ENCODE data around the gene BACH1. TPM values are rescaled to one million over a fixed set of nuclear protein-coding genes. Genes with fewer than 3 reads are reported as not detected.

BACH1 gene
- total and polyA plus RNA-seq, 2 donors (not counting 3 experiments of a cell fraction or from before 2014, with no cell fraction given) = 7.2 to 28.8 TPM

DNA sequence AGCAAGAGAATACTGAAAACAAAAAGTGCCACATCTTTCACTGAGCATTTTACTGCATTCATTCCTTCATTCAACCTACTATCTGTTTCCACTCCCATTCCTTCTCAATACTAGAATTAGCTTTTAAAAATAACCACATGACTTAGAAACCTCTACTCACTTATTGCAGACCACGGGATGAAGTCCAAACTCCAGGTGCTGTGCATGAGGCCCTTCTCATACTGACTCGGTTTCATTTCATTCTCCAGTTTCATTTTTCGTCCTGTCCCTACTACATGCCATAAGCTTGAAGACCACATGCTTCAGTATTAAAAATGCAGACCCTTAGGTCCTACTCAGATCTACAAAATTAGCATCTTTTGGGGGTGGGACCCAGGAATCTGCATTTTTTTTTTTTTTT, 2.3 kb upstream of the BACH1 start:
- Histone ChIP-seq H3K9me1 (replicated peaks; ENCODE audit: control insufficient read depth, extremely low read depth, insufficient read depth, low read length) (no peaks in the 10 kb centered on the region), H3K9ac (replicated peaks; ENCODE audit: extremely low read depth, insufficient read depth, low read length) (no peak overlapping the region), H3K27ac (ENCODE audit: insufficient read depth, low read depth, low read length) (no peak overlapping the region), H2AFZ (ENCODE audit: low read depth, low read length) (no peak overlapping the region), H4K20me1 (replicated peaks; ENCODE audit: control insufficient read depth, extremely low read depth, insufficient read depth, low read length) (peaks cover 4% of the 10 kb centered on the region), H3K36me3 (ENCODE audit: control insufficient read depth in 2 of 2, extremely low read depth in 1 of 2, insufficient read depth in 2 of 2, low read length in 2 of 2) (no peaks in the 10 kb centered on the region), H3K27me3 (ENCODE audit: control insufficient read depth in 2 of 2, insufficient read depth in 2 of 2, low read length in 2 of 2) (no peaks in the 10 kb centered on the region), H3K4me2 (ENCODE audit: insufficient read depth, low read length) (no peak overlapping the region), H3K4me1 (ENCODE audit: control insufficient read depth, extremely low read depth, insufficient read depth, low read length) (peaks cover 15% of the 10 kb centered on the region), H3K79me2 (ENCODE audit: control insufficient read depth, insufficient read depth, low read length) (peaks cover 20% of the 10 kb centered on the region), H3K9me3 (replicated peaks; ENCODE audit: control insufficient read depth, insufficient read depth, low read length) (no peaks in the 10 kb centered on the region), H3K4me3 (replicated peaks in 1 of 3; ENCODE audit: insufficient read depth in 1 of 3, low read depth in 1 of 3, low read length in 3 of 3) (no peak overlapping the region)
- FAIRE-seq (no peak), DNase-seq (ENCODE audit: low read depth, low spot score) (no peak)
- TF ChIP-seq MYC (IDR thresholded peaks at IDR 0.05; ENCODE audit: low read depth, low read length) = no peak
- BruUV-seq (replicated peaks) = no TSS peak
- intact Hi-C loops (cut with micrococcal nuclease) (loop anchor here (5.0 kb wide), 1 partner anchor 224 kb away; the partner anchor contains the start of gene CCT8), dilution Hi-C loops (cut with MboI; ENCODE audit: extremely low pct_ligation_motif_present, low sequenced_read_pairs) (no loop called here)
- ChIA-PET CTCF (interaction anchor here (0.7 to 0.8 kb wide), 3 partner anchors 52 to 131 kb away, joined by 3 read pairs; no protein-coding TSS in a partner anchor), POLR2A (no interaction called here)

GRCh38 chr21:29297483-29298347, 1.0 kb upstream of the BACH1 start:
- CTCF ChIA-PET = interaction anchor here (0.6 to 6.4 kb wide), 12 partner anchors 8 to 206 kb away, joined by 3 to 53 read pairs (median 4); no protein-coding TSS in a partner anchor

More at GRCh38 chr21:29297483-29298347, 1.0 kb upstream of the BACH1 start:
- dilution Hi-C loops (cut with MboI; ENCODE audit: extremely low pct_ligation_motif_present, low sequenced_read_pairs) (no loop called here), intact Hi-C loops (cut with micrococcal nuclease) (loop anchor here (1.0 to 5.0 kb wide), 9 partner anchors 8 to 225 kb away; partner anchors contain the start of gene CCT8)
- H3K27ac ChIP-seq (ENCODE audit: insufficient read depth, low read depth, low read length) = peak overlapping the region; percentile 47
- H3K9ac ChIP-seq (replicated peaks; ENCODE audit: extremely low read depth, insufficient read depth, low read length) = peak overlapping the region; percentile 33
- no peak for FAIRE-seq
- H2AFZ ChIP-seq (ENCODE audit: low read depth, low read length) = peak overlapping the region; percentile 90
- no peaks in the 10 kb centered on the region for H3K9me1 ChIP-seq (replicated peaks; ENCODE audit: control insufficient read depth, extremely low read depth, insufficient read depth, low read length)
- no peaks in the 10 kb centered on the region for H3K9me3 ChIP-seq (replicated peaks; ENCODE audit: control insufficient read depth, insufficient read depth, low read length)
- no peak for DNase-seq (ENCODE audit: low read depth, low spot score)
- peaks cover 33% of the 10 kb centered on the region for H3K79me2 ChIP-seq (ENCODE audit: control insufficient read depth, insufficient read depth, low read length)
- H4K20me1 ChIP-seq (replicated peaks; ENCODE audit: control insufficient read depth, extremely low read depth, insufficient read depth, low read length) = peaks cover 6% of the 10 kb centered on the region
- peak overlapping the region; percentile 52 for H3K4me2 ChIP-seq (ENCODE audit: insufficient read depth, low read length)
- no peaks in the 10 kb centered on the region for H3K36me3 ChIP-seq (ENCODE audit: control insufficient read depth in 2 of 2, extremely low read depth in 1 of 2, insufficient read depth in 2 of 2, low read length in 2 of 2)
- H3K4me1 ChIP-seq (ENCODE audit: control insufficient read depth, extremely low read depth, insufficient read depth, low read length) = peaks cover 17% of the 10 kb centered on the region
- POLR2A ChIA-PET = interaction anchor here (3.0 to 3.1 kb wide), 2 partner anchors 89 to 153 kb away, joined by 9 to 10 read pairs; no protein-coding TSS in a partner anchor
- BruUV-seq (replicated peaks) = TSS peak; percentile 30
- peak overlapping the region in 2 of 3 experiments; percentile 37 to 75 for H3K4me3 ChIP-seq (replicated peaks in 1 of 3; ENCODE audit: insufficient read depth in 1 of 3, low read depth in 1 of 3, low read length in 3 of 3)
- no peak for TF ChIP-seq JUN (IDR thresholded peaks at IDR 0.05; ENCODE audit: borderline replicate concordance, insufficient read depth, insufficient read length, low read depth)
- no peaks in the 10 kb centered on the region for H3K27me3 ChIP-seq (ENCODE audit: control insufficient read depth in 2 of 2, insufficient read depth in 2 of 2, low read length in 2 of 2)

Data from endothelial cell of umbilical vein (primary cell).